Esophagus squamous epithelium (tissue), 5 donors: ENCODE results near the gene INPP5E. TPM values are rescaled to one million over a fixed set of nuclear protein-coding genes. Genes with fewer than 3 reads are reported as not detected.
A peak's percentile ranks its signal among the peaks of the same experiment; 100 is the strongest.

Experiments
- DNase-seq: peaks from one replicate; lab custom pipeline; 2025; lab: John Stamatoyannopoulos, UW
- H3K27ac ChIP-seq, 4 donors: fragments of 200-600 bp; sonication (generic); one replicate each; pipeline ENCODE4 v1.5.1; 2016 to 2019; ENCODE audit warnings: mild to moderate bottlenecking in 1 of 4
- H3K27me3 ChIP-seq, 4 donors: fragments of 200-600 bp; sonication (generic); 1 replicate in 3 of 4; 2 replicates in 1 of 4; pipeline versions ENCODE4 v1.5.1 to v1.6.0; 2017 to 2021; ENCODE audit warnings: antibody characterized with exemption in 1 of 4
- H3K36me3 ChIP-seq, 3 donors: fragments of 200-600 bp; sonication (generic); one replicate each; pipeline ENCODE4 v1.5.1; 2016 to 2019
- H3K4me1 ChIP-seq, 3 donors: fragments of 200-600 bp; sonication (generic); one replicate each; pipeline ENCODE4 v1.5.1; 2017 to 2019
- H3K4me3 ChIP-seq, 4 donors: fragments of 200-600 bp; sonication (generic); 1 replicate in 3 of 4; 2 replicates in 1 of 4; pipeline ENCODE4 v1.5.1; 2016 to 2019; ENCODE audit warnings: mild to moderate bottlenecking in 2 of 4, moderate library complexity in 1 of 4
- H3K9me3 ChIP-seq, 3 donors: fragments of 200-600 bp; sonication (generic); one replicate each; pipeline ENCODE4 v1.5.1; 2016 to 2019
- CTCF ChIP-seq, 6 experiments: fragments of 450-650 bp in 4 of 6; fragments of 200-600 bp in 2 of 6; sonication (generic) in 2 of 6; IDR thresholded peaks; one replicate each; pipeline ENCODE4 v1.5.1; 2016 to 2019; ENCODE audit warnings: antibody characterized with exemption in 6 of 6, mild to moderate bottlenecking in 4 of 6, moderate library complexity in 4 of 6
- POLR2A ChIP-seq, 4 donors: fragments of 450-650 bp; IDR thresholded peaks; one replicate each; pipeline ENCODE4 v1.6.1; 2017; ENCODE audit warnings: antibody characterized with exemption in 4 of 4, mild to moderate bottlenecking in 4 of 4, moderate library complexity in 3 of 4
- WGBS, 2 donors: methylation state at CpG; one replicate each; pipeline ENCODE4 v1.1.5; 2018; 5-methylcytosine and 5-hydroxymethylcytosine counted together
- intact Hi-C: fragments of 100-400 bp; cut with DNase I; formaldehyde crosslinking; loops from one replicate; pipeline ENCODE4 v1.15.0; 2022
- total RNA-seq, 4 donors: library from RNA; depleted of rRNA; stranded (reverse); fragments of >200 nt; gene quantifications; one replicate each; pipeline ENCODE4 v1.1.0, GENCODE V29; 2016
- donor health status: DM: yes; HTN: yes; CAD: no.

INPP5E gene
- total RNA-seq, 4 donors from 2014 or later: 6.2 to 7.8 (median 7.5) TPM

DNA sequence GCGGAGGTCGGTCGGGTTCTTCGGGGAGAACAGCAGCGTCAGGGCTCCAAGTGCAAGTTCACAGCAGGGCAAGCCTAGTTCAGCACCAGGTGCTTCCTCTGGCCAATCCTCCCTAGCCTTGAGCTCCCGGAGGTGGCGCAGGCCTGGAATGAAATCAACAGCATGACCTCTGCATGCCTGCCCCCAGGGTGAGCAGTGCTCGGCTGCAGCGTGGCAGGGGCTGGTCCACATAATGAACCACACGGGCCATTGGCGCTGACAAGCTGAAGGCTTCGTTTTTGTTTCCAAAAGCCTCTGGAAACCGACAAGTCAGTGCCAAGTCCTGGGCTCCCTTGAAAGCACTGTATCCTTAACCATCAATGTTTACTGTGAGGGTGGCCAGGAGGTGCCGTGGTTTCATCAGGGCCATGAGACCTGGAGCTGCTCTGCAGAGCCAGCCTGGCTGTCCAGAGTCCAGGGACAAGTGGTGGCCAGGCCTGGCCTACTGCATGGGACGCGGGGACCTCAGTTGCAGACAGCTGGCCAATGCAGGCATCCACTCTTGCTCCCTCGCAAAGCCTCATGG, 2.1 kb upstream of the INPP5E start:
- WGBS, 2 donors: 70 to 78% methylated on average over 9 to 12 of the region's 17 CpGs
- DNase-seq: no peak
- no peak overlapping the region for H3K4me3 ChIP-seq

DNA sequence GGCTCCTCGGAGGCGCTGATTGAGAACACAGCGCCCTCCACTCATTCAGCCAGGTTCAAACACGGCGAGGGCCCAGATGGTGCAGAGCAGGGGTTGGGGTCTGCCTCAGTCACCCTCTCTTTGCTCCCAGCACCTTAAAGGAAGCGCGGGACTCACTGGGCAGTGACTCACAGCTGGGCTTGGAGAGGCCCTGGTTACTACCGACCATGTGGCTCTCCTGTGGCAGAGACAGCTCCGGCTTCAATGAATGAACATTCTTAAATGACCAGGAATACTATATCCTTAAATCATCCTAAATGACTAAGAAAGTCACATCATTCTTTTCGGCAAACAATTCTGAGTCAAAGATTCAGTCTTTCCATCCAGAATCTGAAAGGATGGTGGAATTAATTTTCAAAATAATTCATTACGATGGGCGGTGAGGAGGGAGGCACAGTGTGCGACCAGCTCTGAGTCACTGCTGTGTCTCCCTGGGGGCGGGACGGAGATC, 1.6 kb upstream of the INPP5E start:
- no peak for TF ChIP-seq POLR2A (IDR thresholded peaks at IDR 0.05)
- peaks cover 11 to 36% (median 28%) of the 10 kb centered on the region in 3 donors for H3K4me1 ChIP-seq
- H3K36me3 ChIP-seq: peaks cover 10 to 65% (median 30%) of the 10 kb centered on the region in 3 donors
- no peaks in the 10 kb centered on the region for H3K9me3 ChIP-seq
- no peaks in the 10 kb centered on the region for H3K27me3 ChIP-seq
- H3K27ac ChIP-seq: no peak overlapping the region
- no peak for DNase-seq
- no peak overlapping the region for H3K4me3 ChIP-seq
- intact Hi-C loops: no loop called here
- 89 to 91% methylated on average over 13 to 14 of the region's 15 CpGs for WGBS, 2 donors

More for the DNA sequence above, 2.1 kb upstream of the INPP5E start:
- Histone ChIP-seq H3K27me3 (no peaks in the 10 kb centered on the region), H3K36me3 (peaks cover 13 to 65% (median 34%) of the 10 kb centered on the region in 3 donors), H3K9me3 (no peaks in the 10 kb centered on the region), H3K27ac (no peak overlapping the region), H3K4me1 (peaks cover 11 to 31% (median 22%) of the 10 kb centered on the region in 3 donors)
- no peak for TF ChIP-seq POLR2A (IDR thresholded peaks at IDR 0.05)
- TF ChIP-seq CTCF (IDR thresholded peaks at IDR 0.05): no peak
- intact Hi-C loops: no loop called here

GRCh38 chr9:136438548-136439480, 831 bp downstream of the INPP5E start:
- no peaks in the 10 kb centered on the region for H3K27me3 ChIP-seq
- H3K4me3 ChIP-seq: peak overlapping the region; percentile 70 to 99 (median 88)
- H3K4me1 ChIP-seq: peaks cover 11 to 47% (median 28%) of the 10 kb centered on the region in 3 donors
- no peak for DNase-seq
- TF ChIP-seq POLR2A (IDR thresholded peaks at IDR 0.05) (no peak), CTCF (IDR thresholded peaks at IDR 0.05) (no peak)
- no peaks in the 10 kb centered on the region for H3K9me3 ChIP-seq
- H3K36me3 ChIP-seq: peaks cover 7 to 65% (median 16%) of the 10 kb centered on the region in 3 donors
- H3K27ac ChIP-seq: peak overlapping the region; percentile 79 to 90 (median 82)
- intact Hi-C loops: no loop called here
- WGBS, 2 donors: 2 to 3% methylated on average over 9 to 12 of the region's 91 CpGs

DNA sequence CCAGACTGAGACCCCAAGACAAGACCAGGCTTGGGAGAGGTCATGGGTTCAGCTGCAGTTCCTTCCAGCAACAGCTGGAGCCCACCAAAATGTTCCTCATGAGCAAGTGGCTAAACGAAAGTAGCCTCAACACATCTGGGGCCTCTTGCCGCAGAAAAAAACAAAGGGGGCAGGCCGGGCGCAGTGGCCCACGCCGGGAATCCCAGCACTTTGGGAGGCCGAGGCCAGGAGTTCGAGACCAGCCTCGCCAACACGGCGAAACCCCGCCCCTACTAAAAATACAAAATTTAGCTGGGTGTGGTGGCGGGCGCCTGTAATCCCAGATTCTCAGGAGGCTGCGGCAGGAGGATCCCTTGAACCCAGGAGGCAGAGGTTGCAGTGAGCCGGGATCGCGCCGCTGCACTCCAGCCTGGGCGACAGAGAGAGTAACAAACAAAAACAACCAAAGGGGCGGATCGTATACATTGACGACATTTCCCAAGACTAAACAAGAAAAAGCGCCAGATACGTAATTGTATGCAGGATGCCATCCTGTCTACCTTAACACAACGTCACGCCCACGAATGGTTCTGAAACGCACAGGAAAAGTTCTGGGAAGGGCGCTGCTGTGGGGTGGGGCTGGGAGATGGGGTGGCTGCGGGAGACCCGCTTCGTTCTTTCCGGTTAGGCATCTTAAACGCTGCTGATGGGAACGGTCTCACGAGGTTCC, 1.7 kb downstream of the INPP5E start:
- intact Hi-C loops: no loop called here
- Histone ChIP-seq H3K27ac (no peak overlapping the region), H3K36me3 (peaks cover 5 to 65% (median 10%) of the 10 kb centered on the region in 3 donors), H3K4me1 (peaks cover 11 to 47% (median 28%) of the 10 kb centered on the region in 3 donors), H3K27me3 (no peaks in the 10 kb centered on the region), H3K9me3 (no peaks in the 10 kb centered on the region), H3K4me3 (peak overlapping the region; percentile 70 to 99 (median 88))
- DNase-seq: no peak
- WGBS, 2 donors: 35 to 43% methylated on average over 32 to 33 of the region's 37 CpGs
- TF ChIP-seq CTCF (IDR thresholded peaks at IDR 0.05): no peak
- TF ChIP-seq POLR2A (IDR thresholded peaks at IDR 0.05): no peak

- DNase-seq: no peak
- Histone ChIP-seq H3K36me3 (peaks cover 5 to 65% (median 5%) of the 10 kb centered on the region in 3 donors), H3K4me1 (peaks cover 11 to 47% (median 28%) of the 10 kb centered on the region in 3 donors), H3K4me3 (peak overlapping the region in 2 of 4 donors; percentile 87 to 88), H3K9me3 (no peaks in the 10 kb centered on the region), H3K27ac (no peak overlapping the region), H3K27me3 (no peaks in the 10 kb centered on the region)
- TF ChIP-seq POLR2A (IDR thresholded peaks at IDR 0.05) (no peak), CTCF (IDR thresholded peaks at IDR 0.05) (no peak)
- WGBS, 2 donors: 32 to 36% methylated on average over 5 of the region's 8 CpGs
- intact Hi-C loops: no loop called here
These were observed 2.2 kb downstream of the INPP5E start for GRCh38 chr9:136437430-136437829.
